HUES6 (cell line): ENCODE measurements around the gene AIRE.

Experiments
- H3K27ac ChIP-seq: 2 replicates; pipeline ENCODE4 v1.7.0; 2013; ENCODE audit warnings: low read depth, mild to moderate bottlenecking, low read length, inconsistent platforms
- H3K27me3 ChIP-seq: 2 replicates; pipeline ENCODE4 v1.6.1; 2013; ENCODE audit warnings: low read length; ENCODE audit not compliant: control insufficient read depth, insufficient read depth
- H3K36me3 ChIP-seq: 2 replicates; pipeline ENCODE4 v1.6.1; 2013; ENCODE audit warnings: low read length; ENCODE audit not compliant: control insufficient read depth, insufficient read depth
- H3K4me1 ChIP-seq: 2 replicates; pipeline ENCODE4 v1.6.1; 2013; ENCODE audit warnings: low read length; ENCODE audit not compliant: control insufficient read depth, insufficient read depth
- H3K4me3 ChIP-seq: 2 replicates; pipeline ENCODE4 v1.5.1; 2013; ENCODE audit warnings: low read depth, low read length
- H3K9ac ChIP-seq: one replicate; pipeline ENCODE4 v1.6.1; 2013; ENCODE audit warnings: mild to moderate bottlenecking, low read length
- H3K9me3 ChIP-seq: 2 replicates; pipeline ENCODE4 v1.6.1; 2013; ENCODE audit warnings: low read depth, low read length; ENCODE audit not compliant: control insufficient read depth, insufficient read depth

The AIRE gene

DNA sequence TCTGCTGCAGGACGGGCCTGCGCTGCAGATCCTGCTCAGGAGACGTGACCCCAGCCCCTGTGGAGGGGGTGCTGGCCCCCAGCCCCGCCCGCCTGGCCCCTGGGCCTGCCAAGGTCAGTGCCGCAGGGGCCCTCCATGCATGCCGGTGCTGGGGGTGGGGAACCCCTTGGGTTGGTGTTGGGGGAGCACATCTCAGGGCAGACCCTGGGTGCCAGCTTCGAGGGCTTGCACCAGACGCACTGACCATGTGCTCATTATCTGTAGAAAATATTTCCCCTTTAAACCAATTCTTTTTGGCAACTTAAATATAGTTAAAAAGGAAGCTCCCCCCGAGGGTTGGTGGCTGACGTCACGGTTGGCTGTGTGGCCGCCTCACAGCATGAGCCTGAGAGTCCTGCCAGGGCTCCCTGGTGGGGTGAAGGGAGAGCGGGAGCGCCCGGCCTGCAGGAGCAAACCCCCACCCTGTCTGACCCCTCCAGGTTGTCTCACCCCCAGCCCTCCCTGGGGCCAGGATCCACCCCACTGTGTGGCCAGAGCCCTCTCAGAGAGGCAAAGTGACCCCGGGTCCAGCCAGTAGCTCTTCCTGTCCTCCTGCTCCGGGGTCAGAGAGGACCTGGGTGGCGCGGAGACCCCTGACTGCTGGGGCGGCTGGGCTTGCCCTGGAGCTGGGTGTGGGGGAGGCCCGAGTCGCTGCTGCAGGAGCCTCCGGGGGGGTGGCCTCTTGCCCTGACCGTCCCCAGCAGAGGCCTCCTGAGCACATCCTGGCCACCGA is 8.9 kb downstream of the AIRE start:
- Histone ChIP-seq H3K4me1 (peaks cover 10% of the 10 kb centered on the region), H3K9me3 (no peaks in the 10 kb centered on the region), H3K36me3 (no peaks in the 10 kb centered on the region), H3K27ac (no peak overlapping the region), H3K27me3 (no peaks in the 10 kb centered on the region; the same call in 1 of the 2 replicates), H3K9ac (no peak overlapping the region), H3K4me3 (no peak overlapping the region)

GRCh38 chr21:44295163-44295573 is 9.5 kb downstream of the AIRE start:
- Histone ChIP-seq H3K4me3 (no peak overlapping the region), H3K36me3 (no peaks in the 10 kb centered on the region), H3K9ac (no peak overlapping the region), H3K4me1 (peaks cover 10% of the 10 kb centered on the region), H3K27me3 (no peaks in the 10 kb centered on the region; the same call in 1 of the 2 replicates), H3K9me3 (no peaks in the 10 kb centered on the region), H3K27ac (no peak overlapping the region)

DNA sequence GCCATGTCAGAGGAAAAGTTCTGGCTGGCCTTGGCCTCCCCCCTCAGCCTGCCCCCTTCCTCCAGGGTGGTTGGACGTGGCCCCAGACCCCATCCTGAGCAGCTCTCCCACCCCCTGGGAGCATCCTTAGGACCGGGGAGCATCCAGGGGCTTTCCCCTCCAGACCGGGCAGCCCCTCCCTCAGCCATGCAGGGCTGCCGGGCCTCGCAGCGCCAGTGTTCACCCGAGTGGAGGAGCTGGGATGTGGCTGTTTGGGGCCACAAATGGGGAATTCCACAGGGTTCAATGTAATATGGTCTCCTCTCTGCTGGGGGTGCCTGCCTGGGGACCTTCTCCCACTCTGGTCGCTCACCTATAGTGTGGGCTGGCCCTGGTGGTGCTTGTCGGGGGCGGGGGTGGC is 10.0 kb downstream of the AIRE start:
- Histone ChIP-seq H3K9me3 (no peaks in the 10 kb centered on the region), H3K36me3 (no peaks in the 10 kb centered on the region), H3K27me3 (no peaks in the 10 kb centered on the region; the same call in 1 of the 2 replicates), H3K4me3 (no peak overlapping the region), H3K9ac (no peak overlapping the region), H3K4me1 (peaks cover 10% of the 10 kb centered on the region), H3K27ac (no peak overlapping the region)

DNA sequence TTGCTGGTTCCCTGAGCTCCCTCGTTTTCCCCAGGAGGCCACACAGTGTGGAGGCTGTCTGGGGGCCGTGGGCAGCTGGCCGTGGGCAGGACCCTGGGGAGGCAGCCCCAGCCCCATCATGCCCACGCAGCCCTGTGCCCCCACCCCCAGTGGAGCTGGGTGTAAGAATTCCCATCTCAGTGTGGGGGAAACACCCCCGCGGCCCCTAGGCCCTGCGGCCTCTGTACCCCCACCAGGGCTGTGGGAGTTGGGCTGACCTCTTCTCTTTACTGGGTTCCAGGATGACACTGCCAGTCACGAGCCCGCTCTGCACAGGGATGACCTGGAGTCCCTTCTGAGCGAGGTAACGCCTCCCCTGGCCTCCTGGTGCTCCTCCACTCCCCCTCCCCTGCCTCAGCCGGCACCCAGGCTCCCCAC is 10.4 kb downstream of the AIRE start:
- Histone ChIP-seq H3K36me3 (no peaks in the 10 kb centered on the region), H3K9ac (no peak overlapping the region), H3K27ac (no peak overlapping the region), H3K27me3 (no peaks in the 10 kb centered on the region; the same call in 1 of the 2 replicates), H3K9me3 (no peaks in the 10 kb centered on the region), H3K4me1 (peaks cover 15% of the 10 kb centered on the region), H3K4me3 (no peak overlapping the region)

- H3K27ac ChIP-seq = no peak overlapping the region
- H3K4me3 ChIP-seq = no peak overlapping the region
- no peaks in the 10 kb centered on the region for H3K36me3 ChIP-seq
These were observed 11.2 kb downstream of the AIRE start for GRCh38 chr21:44296916-44297315.

GRCh38 chr21:44297525-44298290 is 12.0 kb downstream of the AIRE start:
- Histone ChIP-seq H3K27me3 (no peaks in the 10 kb centered on the region; the same call in 1 of the 2 replicates), H3K4me3 (no peak overlapping the region), H3K36me3 (no peaks in the 10 kb centered on the region), H3K27ac (no peak overlapping the region), H3K4me1 (peaks cover 18% of the 10 kb centered on the region), H3K9ac (no peak overlapping the region), H3K9me3 (no peaks in the 10 kb centered on the region)

More at GRCh38 chr21:44296916-44297315, 11.2 kb downstream of the AIRE start:
- peaks cover 18% of the 10 kb centered on the region for H3K4me1 ChIP-seq
- H3K9ac ChIP-seq = no peak overlapping the region
- no peaks in the 10 kb centered on the region for H3K9me3 ChIP-seq
- no peaks in the 10 kb centered on the region; the same call in 1 of the 2 replicates for H3K27me3 ChIP-seq

- Histone ChIP-seq H3K9me3 (no peaks in the 10 kb centered on the region), H3K36me3 (no peaks in the 10 kb centered on the region), H3K27me3 (no peaks in the 10 kb centered on the region; the same call in 1 of the 2 replicates), H3K4me1 (peaks cover 18% of the 10 kb centered on the region), H3K9ac (no peak overlapping the region), H3K27ac (no peak overlapping the region), H3K4me3 (no peak overlapping the region)
These were observed 12.6 kb downstream of the AIRE start for GRCh38 chr21:44298301-44298700.

DNA sequence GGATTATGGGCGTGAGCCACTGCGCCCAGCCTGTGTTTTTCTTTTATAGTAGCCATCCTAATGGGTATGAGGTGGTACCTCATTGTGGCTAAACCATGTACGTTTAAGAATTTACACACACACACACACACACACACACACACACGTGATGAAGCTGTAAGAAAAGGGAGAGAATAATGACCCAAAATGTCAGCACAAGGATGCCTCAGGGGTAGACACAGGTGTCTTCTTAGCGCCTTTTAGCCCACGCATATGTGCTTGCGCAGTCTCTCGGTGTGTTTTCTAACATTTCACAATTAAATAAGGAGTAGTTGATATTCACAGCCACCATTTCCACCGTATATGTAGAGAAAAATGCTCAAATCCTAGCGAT is 13.4 kb downstream of the AIRE start:
- Histone ChIP-seq H3K9ac (peak overlapping the region; percentile 69), H3K9me3 (no peaks in the 10 kb centered on the region), H3K36me3 (no peaks in the 10 kb centered on the region), H3K27ac (peak overlapping the region; percentile 75; the same call in 1 of the 2 replicates), H3K27me3 (no peaks in the 10 kb centered on the region; the same call in 1 of the 2 replicates), H3K4me1 (peaks cover 26% of the 10 kb centered on the region), H3K4me3 (peak overlapping the region; percentile 83)

DNA sequence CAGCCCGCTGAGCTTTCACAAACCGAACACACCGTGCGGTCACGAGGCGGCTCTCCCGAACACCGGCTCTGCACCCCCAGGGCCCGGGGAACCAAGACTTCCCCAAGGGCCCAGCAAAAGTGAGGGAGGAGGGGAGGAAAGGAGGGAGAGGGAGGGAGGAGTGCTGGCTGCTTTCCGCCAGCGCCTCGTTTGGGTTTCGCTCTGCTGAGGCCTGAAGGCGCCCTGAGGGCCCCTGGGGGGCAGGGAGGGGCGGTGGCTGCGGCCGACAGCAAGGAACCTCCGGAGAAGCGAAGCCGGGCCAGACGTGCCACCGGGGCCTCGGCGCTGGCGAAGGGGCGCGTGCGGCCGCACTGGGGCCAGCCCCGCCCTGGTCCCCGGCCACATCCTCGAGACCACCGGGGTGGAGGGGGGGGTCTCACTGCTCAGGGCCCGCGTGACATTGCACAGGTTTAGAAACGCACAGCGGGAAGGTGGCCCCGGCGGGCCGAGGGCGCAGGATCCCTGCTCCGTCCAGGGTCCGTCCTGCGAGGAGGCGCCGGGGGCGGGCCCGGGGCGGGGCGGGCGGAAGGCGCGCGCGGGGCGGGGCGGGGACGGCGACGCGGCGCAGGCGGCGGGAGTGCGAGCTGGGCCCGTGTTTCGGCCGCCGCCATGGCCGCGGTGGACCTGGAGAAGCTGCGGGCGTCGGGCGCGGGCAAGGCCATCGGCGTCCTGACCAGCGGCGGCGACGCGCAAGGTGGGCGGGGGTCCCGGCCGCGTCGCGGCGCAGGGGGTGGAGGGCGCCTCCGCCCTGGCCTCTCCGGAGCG is 14.0 kb downstream of the AIRE start, which contains the start of gene PFKL:
Gene PFKL (plus strand): TSS at position 596 of the 804 bp plus-strand sequence. CDS start 53 bp downstream, at position 649.
- H3K9me3 ChIP-seq = no peaks in the 10 kb centered on the region
- H3K9ac ChIP-seq = peak within 1 kb of the TSS; percentile 69
- peak within 1 kb of the TSS; percentile 75; the same call in 1 of the 2 replicates for H3K27ac ChIP-seq
- no peaks in the 10 kb centered on the region; the same call in 1 of the 2 replicates for H3K27me3 ChIP-seq
- H3K4me1 ChIP-seq = peaks cover 30% of the 10 kb centered on the region
- H3K4me3 ChIP-seq = peak within 1 kb of the TSS; percentile 83
- H3K36me3 ChIP-seq = no peaks in the 10 kb centered on the region

GRCh38 chr21:44300262-44300959 is 14.7 kb downstream of the AIRE start:
- H3K9me3 ChIP-seq = no peaks in the 10 kb centered on the region
- no peaks in the 10 kb centered on the region; the same call in 1 of the 2 replicates for H3K27me3 ChIP-seq
- peak overlapping the region; percentile 83 for H3K4me3 ChIP-seq
- H3K36me3 ChIP-seq = no peaks in the 10 kb centered on the region
- peaks cover 31% of the 10 kb centered on the region for H3K4me1 ChIP-seq
- peak overlapping the region; percentile 68 for H3K9ac ChIP-seq
- H3K27ac ChIP-seq = no peak overlapping the region
